ENCODE data around the gene KLHL29.

DNA sequence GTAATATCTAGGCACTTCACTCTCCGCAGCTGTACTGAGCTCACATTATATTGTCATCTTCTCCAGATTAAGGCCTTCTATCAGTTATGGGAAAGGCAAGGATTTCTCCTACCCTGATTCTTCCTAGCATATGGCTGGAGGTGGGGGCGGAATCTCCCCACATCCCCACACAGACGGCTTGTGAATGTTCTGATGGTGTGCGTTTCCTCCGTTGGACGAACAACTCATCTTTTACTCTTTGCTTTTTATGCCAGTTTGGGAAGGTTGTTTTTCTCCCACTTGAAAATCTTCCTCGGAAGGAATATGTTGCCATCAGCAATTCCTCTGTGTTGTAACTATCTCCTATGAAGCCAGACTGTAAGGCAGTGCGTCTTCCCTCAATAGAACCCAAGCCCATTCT, 24.3 kb downstream of the KLHL29 start:
- TF ChIP-seq GABPA (IDR thresholded peaks at IDR 0.05; ENCODE audit: low read depth) (no peak), EP300 (IDR thresholded peaks at IDR 0.05; ENCODE audit: borderline replicate concordance in 1 of 2, low read depth in 1 of 2, low read length in 1 of 2) (no peak), SIN3A (IDR thresholded peaks at IDR 0.05; ENCODE audit: borderline replicate concordance, low read depth, low read length) (no peak), MEF2A (IDR thresholded peaks at IDR 0.05; ENCODE audit: borderline replicate concordance, low read depth) (no peak)
- TF ChIP-seq, protein P1, sequence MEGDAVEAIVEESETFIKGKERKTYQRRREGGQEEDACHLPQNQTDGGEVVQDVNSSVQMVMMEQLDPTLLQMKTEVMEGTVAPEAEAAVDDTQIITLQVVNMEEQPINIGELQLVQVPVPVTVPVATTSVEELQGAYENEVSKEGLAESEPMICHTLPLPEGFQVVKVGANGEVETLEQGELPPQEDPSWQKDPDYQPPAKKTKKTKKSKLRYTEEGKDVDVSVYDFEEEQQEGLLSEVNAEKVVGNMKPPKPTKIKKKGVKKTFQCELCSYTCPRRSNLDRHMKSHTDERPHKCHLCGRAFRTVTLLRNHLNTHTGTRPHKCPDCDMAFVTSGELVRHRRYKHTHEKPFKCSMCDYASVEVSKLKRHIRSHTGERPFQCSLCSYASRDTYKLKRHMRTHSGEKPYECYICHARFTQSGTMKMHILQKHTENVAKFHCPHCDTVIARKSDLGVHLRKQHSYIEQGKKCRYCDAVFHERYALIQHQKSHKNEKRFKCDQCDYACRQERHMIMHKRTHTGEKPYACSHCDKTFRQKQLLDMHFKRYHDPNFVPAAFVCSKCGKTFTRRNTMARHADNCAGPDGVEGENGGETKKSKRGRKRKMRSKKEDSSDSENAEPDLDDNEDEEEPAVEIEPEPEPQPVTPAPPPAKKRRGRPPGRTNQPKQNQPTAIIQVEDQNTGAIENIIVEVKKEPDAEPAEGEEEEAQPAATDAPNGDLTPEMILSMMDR (IDR thresholded peaks at IDR 0.05) = no peak
- TF ChIP-seq, protein P2, sequence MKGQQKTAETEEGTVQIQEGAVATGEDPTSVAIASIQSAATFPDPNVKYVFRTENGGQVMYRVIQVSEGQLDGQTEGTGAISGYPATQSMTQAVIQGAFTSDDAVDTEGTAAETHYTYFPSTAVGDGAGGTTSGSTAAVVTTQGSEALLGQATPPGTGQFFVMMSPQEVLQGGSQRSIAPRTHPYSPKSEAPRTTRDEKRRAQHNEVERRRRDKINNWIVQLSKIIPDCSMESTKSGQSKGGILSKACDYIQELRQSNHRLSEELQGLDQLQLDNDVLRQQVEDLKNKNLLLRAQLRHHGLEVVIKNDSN (IDR thresholded peaks at IDR 0.05; ENCODE audit: borderline replicate concordance, low read depth) = no peak

All from SK-N-SH (cell line).